Activated T-cell treated with anti-CD3 and anti-CD28 coated beads, Interleukin-2, amount 50 U/mL, for 24 hours (primary cell): ENCODE measurements around the gene TOPBP1.

Experiments
- DNase-seq: peaks from one replicate; pipeline ENCODE4 v3.0.0-alpha.2; 2020
- H3K27ac Mint-ChIP-seq: 2 replicates; pipeline ENCODE4 v1.8.0; 2020; ENCODE audit warnings: mild to moderate bottlenecking, mixed read lengths
- H3K27me3 Mint-ChIP-seq: 2 replicates; pipeline ENCODE4 v1.8.0; 2020; ENCODE audit warnings: mixed read lengths
- H3K36me3 Mint-ChIP-seq: 2 replicates; pipeline ENCODE4 v1.8.0; 2020; ENCODE audit warnings: low read depth, mixed read lengths
- H3K4me1 Mint-ChIP-seq: 2 replicates; pipeline ENCODE4 v1.8.0; 2020; ENCODE audit warnings: low read depth, mixed read lengths
- H3K4me3 Mint-ChIP-seq: 2 replicates; pipeline ENCODE4 v1.8.0; 2020; ENCODE audit warnings: mild to moderate bottlenecking, moderate library complexity, mixed read lengths
- H3K9me3 Mint-ChIP-seq: 2 replicates; pipeline ENCODE4 v1.8.0; 2020; ENCODE audit warnings: mixed read lengths

TOPBP1 gene

DNA sequence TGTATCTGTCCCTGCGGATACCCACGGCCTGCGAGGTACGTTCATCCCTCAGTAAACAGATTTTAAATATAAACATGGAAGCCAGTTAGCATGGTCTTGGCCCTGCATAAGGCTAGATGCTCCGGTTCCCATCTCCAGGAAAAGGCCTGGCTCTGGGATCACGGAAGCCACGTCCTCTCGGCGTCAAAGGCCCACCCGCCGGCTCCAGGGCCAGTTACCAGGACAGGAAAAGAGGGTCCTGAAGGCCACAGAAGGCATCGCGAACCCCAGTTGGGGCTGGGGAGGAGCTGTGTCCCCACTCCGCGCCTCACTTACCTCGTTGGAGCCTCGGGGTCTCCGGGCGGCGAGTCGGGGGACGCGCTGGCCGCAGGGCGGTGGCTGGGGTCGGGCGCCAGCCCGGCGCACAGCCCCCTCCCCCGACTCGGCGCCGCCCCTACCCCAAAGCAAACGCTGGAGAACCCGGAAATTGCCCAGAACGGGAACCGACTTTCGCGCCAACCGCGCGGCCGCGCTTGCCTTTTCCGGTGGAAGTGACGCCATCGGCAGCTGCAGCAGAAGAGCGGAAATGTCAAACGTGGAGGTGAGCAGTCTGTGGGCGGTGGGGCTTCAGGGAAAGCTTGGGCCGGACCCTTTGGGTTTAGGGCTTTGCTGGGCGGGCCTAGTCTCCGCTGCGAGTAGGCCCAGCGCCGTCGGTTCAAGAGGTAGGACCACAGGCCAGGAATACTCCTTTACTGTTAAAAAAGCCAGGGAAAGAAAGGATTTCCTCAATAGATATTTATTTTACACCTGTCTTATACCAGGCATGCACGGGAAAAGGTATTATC, at the start of gene TOPBP1:
Gene TOPBP1 (minus strand): TSS at position 488 of the 824 bp plus-strand sequence. CDS start 814 bp downstream, outside the sequence.
- peaks cover 58% of the 10 kb centered on the region for H3K36me3 Mint-ChIP-seq
- no peaks in the 10 kb centered on the region for H3K27me3 Mint-ChIP-seq
- H3K4me3 Mint-ChIP-seq = peak within 1 kb of the TSS; percentile 99
- no peaks in the 10 kb centered on the region for H3K9me3 Mint-ChIP-seq
- peak; percentile 90 for DNase-seq
- H3K4me1 Mint-ChIP-seq = peaks cover 37% of the 10 kb centered on the region
- peak within 1 kb of the TSS; percentile 99 for H3K27ac Mint-ChIP-seq

DNA sequence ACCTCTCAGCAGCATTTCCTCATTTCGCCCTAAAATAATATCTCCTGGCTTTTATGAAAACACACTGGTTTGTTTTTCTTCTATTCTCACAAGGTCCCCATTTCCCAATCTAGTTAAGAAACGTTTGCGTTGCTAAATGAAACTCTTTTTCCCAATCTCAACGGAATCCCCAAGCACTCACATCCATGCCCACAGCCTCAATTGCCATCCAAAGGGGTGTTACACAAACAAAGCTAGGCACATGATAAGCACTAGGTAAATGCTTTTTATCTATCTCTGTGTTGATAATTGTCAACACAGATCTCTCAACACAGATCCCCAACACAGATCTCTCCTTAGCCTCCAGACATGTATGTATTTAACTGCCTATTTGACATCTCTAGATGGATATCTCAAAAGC, 49.3 kb upstream of the TOPBP1 start:
- Mint-ChIP-seq H3K36me3 (no peaks in the 10 kb centered on the region), H3K9me3 (no peaks in the 10 kb centered on the region), H3K27me3 (no peaks in the 10 kb centered on the region), H3K4me1 (no peaks in the 10 kb centered on the region), H3K4me3 (no peak overlapping the region), H3K27ac (no peak overlapping the region)
- DNase-seq = no peak

DNA sequence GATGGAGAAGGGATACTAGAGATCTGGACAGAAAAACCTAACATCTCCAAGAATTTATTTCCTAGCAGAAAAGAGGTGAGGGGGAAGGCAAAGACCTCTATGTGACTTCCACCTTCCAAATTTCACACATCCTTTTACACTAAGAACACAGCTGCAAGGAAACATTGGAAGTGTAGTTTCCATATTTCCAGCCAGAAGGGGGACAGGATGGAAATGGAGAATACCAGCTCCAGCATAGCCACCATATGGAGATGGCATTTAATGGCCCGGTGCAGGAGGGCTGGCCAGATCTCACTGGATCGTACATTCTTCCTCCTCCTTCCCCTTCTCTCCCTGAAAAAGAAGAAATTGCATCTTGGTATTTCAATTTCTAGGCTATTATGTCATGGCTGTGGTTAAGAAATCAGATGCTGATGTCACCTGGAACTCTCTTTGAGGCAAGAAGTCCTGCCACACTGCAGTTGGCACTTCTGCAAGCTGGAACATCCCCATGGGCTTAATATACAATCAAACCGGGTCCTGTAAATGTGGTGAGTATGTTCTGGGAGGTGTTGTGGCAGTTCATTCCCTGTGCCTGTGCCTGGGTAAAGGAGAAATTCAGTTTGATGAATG, 47.5 kb upstream of the TOPBP1 start:
- H3K27ac Mint-ChIP-seq = no peak overlapping the region
- no peaks in the 10 kb centered on the region for H3K36me3 Mint-ChIP-seq
- no peak for DNase-seq
- H3K9me3 Mint-ChIP-seq = no peaks in the 10 kb centered on the region
- no peak overlapping the region for H3K4me3 Mint-ChIP-seq
- H3K4me1 Mint-ChIP-seq = no peaks in the 10 kb centered on the region
- H3K27me3 Mint-ChIP-seq = peaks cover 3% of the 10 kb centered on the region

DNA sequence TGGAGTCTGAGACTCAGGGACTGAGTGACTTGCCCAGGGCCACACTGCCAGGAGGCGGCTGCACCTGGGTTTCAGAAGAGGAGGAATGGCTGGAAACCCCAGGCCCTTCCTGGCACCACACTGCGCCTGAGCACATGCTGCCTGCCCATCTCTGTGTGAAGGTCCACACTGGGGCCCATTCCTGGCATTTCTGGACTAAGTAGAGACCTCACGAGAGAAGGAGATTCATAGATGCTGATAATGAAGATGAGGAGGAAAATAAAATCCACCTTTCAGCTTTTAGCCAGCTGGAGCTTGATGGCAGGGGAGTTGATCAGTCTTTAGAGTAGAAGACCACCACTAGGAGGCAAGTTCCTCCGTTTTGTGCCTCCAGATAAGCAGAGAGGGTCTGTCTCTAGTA, 44.3 kb upstream of the TOPBP1 start:
- no peaks in the 10 kb centered on the region for H3K36me3 Mint-ChIP-seq
- DNase-seq = no peak
- no peaks in the 10 kb centered on the region for H3K4me1 Mint-ChIP-seq
- no peak overlapping the region for H3K27ac Mint-ChIP-seq
- no peak overlapping the region for H3K4me3 Mint-ChIP-seq
- no peaks in the 10 kb centered on the region for H3K9me3 Mint-ChIP-seq
- peaks cover 8% of the 10 kb centered on the region for H3K27me3 Mint-ChIP-seq

DNA sequence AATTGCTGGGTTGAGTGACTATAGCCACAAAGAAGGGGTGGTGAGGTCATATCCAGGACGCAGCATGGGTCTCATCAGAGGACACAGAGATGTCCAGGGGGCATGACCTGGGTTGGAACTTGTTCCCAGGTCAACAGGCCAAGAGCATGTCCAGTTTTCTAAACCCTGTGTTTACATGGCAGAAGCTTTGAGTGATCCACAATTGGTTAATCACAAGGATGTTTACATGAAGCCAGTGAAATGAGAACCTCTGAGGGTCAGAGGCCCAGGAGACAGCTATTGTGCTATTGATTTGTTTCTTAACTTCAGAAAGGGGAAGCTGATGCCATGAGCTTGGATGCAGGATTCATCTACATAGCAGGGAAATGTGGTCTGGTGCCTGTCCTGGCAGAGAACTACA, 42.2 kb upstream of the TOPBP1 start:
- H3K4me3 Mint-ChIP-seq = no peak overlapping the region
- no peak for DNase-seq
- no peak overlapping the region for H3K27ac Mint-ChIP-seq
- H3K9me3 Mint-ChIP-seq = no peaks in the 10 kb centered on the region
- no peaks in the 10 kb centered on the region for H3K36me3 Mint-ChIP-seq
- H3K27me3 Mint-ChIP-seq = peaks cover 8% of the 10 kb centered on the region
- H3K4me1 Mint-ChIP-seq = no peaks in the 10 kb centered on the region

DNA sequence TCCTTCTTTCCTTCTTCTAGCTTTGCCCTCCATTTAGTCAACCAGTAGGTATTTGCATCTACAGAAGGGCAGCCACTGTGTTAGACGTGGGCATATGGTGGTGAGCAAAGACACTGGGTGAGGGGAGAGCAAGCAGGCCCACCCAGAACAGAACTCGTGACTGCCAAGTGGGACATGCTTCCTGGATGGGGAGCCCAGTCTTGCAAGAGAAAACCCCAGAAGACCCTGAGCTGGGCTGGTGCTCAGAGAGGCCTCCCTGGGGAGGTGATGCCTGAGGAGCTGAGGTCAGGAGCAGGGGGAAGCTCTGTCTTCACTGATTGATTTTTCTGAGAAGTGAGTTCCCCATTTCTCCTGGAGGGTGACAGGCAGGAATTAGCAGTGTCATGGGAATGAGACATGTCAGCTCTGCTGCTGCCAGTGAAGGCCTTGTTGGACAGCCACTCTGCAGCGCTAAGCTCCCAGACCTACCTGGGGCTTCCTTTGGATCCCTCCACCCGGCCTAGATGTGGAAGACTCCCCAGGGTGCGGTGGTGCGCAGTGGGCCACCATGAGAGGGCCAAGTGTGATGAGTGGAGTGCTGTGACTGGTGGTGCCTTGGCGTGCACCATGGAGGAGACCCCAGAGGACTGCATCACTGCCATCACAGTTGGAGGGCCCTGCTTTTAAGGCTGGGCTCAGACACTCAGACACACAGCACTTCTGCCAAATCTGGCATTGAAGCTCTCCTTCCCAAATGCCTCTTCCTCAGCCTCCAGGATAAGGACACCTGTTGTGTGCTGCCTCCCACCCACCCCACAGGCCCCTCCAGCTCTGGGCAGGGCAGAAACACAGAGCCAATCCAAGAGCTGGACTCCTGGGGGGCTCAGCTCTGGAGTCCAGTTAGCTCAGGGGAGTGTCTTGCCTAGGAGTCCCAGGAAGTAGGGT, 40.0 kb upstream of the TOPBP1 start:
- no peak overlapping the region for H3K4me3 Mint-ChIP-seq
- no peaks in the 10 kb centered on the region for H3K4me1 Mint-ChIP-seq
- H3K27ac Mint-ChIP-seq = no peak overlapping the region
- H3K9me3 Mint-ChIP-seq = no peaks in the 10 kb centered on the region
- no peak for DNase-seq
- peaks cover 8% of the 10 kb centered on the region for H3K27me3 Mint-ChIP-seq
- no peaks in the 10 kb centered on the region for H3K36me3 Mint-ChIP-seq

DNA sequence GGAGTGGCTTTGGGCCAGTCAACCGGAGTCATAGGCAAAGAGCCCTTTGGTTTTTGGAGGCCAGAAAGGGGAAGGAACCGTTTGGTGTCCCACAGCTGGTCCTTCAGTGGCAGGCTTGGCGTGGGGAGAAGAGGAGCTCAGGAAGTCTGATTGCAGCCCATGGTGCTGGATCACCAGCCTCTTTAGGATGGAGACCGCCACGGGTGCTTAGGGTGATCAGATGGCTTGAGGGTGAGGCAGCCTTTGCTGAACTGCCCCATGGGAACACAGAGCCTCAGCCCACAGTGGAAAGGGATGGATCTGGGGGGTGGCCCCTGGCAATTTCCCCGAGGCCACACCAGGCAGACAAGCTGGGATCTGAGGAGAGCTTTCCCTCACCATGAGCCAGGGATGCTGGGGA, 38.6 kb upstream of the TOPBP1 start:
- Mint-ChIP-seq H3K36me3 (no peaks in the 10 kb centered on the region), H3K4me3 (no peak overlapping the region), H3K27ac (no peak overlapping the region), H3K4me1 (no peaks in the 10 kb centered on the region), H3K27me3 (peaks cover 8% of the 10 kb centered on the region), H3K9me3 (no peaks in the 10 kb centered on the region)
- DNase-seq = no peak

DNA sequence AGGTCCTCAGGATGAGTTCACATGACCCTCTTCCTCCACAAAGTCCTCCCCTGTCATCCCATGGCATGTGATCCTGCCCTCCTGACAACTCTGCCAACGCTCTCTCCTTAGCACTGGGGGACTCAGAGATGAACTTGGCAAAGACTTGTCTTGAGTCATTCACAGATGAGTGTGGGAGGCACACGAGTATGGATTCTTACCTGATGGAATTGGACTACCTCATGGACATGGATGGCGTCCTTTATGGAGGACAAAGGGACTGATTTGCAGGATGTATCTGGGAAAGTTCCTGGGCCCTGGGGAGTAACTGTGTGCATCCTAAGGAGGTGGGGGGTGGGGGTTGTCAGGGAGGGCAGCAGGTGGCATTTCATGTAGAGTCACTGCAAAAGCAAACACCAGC, 38.2 kb upstream of the TOPBP1 start:
- DNase-seq = no peak
- no peaks in the 10 kb centered on the region for H3K9me3 Mint-ChIP-seq

DNA sequence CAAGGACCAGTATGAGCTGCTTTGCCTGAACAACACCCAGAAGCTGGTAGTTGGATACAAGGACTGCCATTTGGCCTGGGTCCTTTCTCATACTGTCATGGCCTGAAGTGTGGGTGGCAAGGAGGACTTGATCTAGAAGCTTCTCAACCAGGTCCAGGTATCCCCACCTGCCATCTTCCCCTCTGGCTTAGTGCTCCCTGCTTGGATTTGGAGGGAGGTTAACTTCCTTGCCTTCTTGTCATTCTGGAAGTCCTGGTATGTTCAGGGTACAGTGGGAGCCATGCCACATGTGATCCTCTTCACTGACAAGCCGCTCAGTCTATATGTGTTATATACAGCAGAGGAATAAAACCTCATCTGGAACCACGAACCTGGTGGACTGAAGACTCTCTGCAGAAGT, 37.7 kb upstream of the TOPBP1 start:
- Mint-ChIP-seq H3K4me3 (no peak overlapping the region), H3K36me3 (no peaks in the 10 kb centered on the region), H3K4me1 (no peaks in the 10 kb centered on the region), H3K27me3 (peaks cover 8% of the 10 kb centered on the region), H3K9me3 (no peaks in the 10 kb centered on the region), H3K27ac (no peak overlapping the region)
- DNase-seq = no peak

More for the DNA sequence above, 38.2 kb upstream of the TOPBP1 start:
- Mint-ChIP-seq H3K4me3 (no peak overlapping the region), H3K4me1 (no peaks in the 10 kb centered on the region), H3K27me3 (peaks cover 8% of the 10 kb centered on the region), H3K36me3 (no peaks in the 10 kb centered on the region), H3K27ac (no peak overlapping the region)

DNA sequence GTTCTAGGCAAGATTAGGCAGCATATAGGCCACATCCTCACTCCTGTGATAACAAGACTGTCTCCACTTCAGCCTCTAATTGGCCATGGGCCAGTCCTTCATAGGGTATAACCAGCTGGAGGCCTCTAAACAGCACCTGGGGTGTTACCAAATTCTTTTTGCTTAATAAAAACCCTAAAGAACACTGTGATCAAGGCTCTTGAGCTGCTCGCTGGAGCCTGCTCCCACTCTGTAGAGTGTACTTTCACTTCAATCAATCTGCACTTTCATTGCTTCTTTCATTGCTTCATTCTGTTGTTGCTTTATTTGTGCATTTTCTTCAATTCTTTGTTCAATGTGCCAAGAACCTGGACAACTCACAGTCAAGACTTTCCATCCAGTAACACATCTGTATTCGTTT, 36.2 kb upstream of the TOPBP1 start:
- Mint-ChIP-seq H3K36me3 (no peaks in the 10 kb centered on the region), H3K27ac (no peak overlapping the region), H3K4me1 (no peaks in the 10 kb centered on the region), H3K9me3 (no peaks in the 10 kb centered on the region), H3K4me3 (no peak overlapping the region), H3K27me3 (no peaks in the 10 kb centered on the region)
- no peak for DNase-seq

DNA sequence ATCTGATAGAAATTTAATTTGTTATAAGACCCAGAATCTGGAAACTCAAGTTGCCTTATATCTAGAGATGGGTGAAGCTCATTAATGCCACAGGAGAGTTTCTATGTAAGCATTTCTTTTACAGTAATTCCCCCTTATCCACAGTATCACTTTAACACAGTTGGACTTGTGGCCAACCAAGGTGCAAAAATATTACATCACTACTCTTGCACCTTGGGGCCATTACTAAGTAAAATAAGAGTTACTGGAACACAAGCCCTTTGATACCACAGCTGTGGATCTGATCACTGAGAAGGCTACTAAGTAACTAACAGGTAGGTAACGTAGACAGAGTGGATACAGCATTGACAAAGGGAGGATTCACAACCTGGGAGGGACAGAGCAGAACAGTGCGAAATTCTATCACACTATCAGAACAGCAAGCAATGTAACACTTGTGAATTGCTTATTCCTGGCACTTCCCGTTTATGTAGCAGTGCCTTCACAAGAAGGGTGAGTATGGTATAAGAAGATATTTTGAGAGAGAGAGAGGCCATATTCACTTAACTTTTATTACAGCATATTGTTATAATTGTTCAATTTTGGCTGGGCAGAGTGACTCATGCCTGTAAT, 33.9 kb upstream of the TOPBP1 start:
- Mint-ChIP-seq H3K4me1 (peaks cover 3% of the 10 kb centered on the region), H3K36me3 (no peaks in the 10 kb centered on the region), H3K4me3 (no peak overlapping the region), H3K27me3 (no peaks in the 10 kb centered on the region), H3K9me3 (no peaks in the 10 kb centered on the region), H3K27ac (no peak overlapping the region)
- no peak for DNase-seq

DNA sequence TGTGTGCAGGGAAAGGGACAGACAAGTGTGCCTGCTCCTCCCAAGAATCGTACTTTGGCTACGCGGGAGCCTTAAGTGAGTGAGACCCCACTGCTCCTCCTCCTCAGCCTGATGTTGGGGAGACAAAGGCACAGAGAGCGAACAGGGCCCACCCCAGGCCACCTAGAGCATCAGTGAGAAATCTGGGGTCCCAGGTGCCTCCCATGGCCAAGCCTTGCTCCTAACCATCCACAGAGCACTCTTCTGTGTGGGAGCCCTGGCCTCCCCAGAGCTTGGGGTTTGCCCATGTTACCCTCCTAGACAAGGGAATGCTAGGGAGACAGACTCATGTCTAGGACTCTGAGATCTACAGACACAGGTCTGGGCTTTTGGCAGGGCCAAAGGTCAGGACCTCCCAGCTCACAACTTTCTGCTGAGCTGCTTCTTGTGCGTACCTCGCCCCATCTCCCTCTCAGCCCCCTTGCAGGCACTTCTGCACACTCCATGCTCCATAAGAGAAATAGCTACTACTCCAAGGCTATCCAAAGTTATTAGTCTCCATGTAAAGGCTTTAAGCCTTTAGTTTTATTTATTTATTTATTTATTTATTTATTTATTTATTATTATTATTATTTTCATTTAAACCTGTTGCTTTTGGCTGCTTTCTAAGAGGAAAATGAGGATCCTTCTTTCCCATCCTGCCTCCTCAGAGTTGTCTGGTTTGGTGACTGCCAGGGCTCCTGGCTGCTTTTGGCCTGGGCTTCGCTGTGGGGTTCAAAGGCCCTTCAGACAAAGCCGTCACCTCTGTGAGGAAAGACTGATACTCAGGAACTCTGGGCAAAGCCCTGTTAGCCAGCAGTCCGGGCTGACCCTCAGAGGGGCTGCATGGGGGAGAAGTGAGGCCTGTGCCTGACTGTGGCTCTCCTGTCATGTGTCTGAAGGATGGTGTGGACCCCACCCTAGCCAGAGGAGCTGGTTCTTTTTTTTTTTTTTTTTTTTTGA, 32.8 kb upstream of the TOPBP1 start:
- no peaks in the 10 kb centered on the region for H3K36me3 Mint-ChIP-seq
- no peak for DNase-seq
- H3K9me3 Mint-ChIP-seq = no peaks in the 10 kb centered on the region
- no peak overlapping the region for H3K27ac Mint-ChIP-seq
- H3K4me1 Mint-ChIP-seq = peaks cover 3% of the 10 kb centered on the region
- H3K4me3 Mint-ChIP-seq = no peak overlapping the region
- no peaks in the 10 kb centered on the region for H3K27me3 Mint-ChIP-seq

DNA sequence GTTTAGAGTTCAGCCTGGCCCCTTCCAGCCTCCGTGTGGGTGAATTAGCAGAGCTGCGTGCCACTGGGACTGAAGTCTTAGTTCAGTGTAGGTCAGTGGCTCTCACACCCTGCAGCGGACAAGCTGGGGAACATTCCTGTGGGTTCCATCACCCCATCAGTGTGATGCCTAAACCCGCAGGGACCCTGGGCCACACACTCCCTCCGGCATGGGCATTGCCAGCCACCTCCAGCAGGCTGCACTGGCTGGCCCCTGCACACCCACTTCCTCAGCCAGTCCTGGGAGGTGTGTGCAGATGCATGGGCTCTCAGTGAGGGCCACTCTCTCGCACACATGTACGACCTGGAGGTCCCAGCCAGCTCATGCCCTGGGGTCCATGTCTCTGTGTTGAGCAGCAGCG, 32.1 kb upstream of the TOPBP1 start:
- no peak overlapping the region for H3K4me3 Mint-ChIP-seq
- H3K27me3 Mint-ChIP-seq = no peaks in the 10 kb centered on the region
- DNase-seq = no peak
- no peaks in the 10 kb centered on the region for H3K36me3 Mint-ChIP-seq
- H3K4me1 Mint-ChIP-seq = peaks cover 3% of the 10 kb centered on the region
- no peak overlapping the region for H3K27ac Mint-ChIP-seq
- H3K9me3 Mint-ChIP-seq = no peaks in the 10 kb centered on the region
